HEK293 (cell line): ENCODE measurements around the gene CDC14B.

Experiments
- CTCF ChIA-PET: fragments of 350-600 bp; formaldehyde crosslinking; extraction: SDS; loops from one replicate; lab custom pipeline; 2021; ENCODE audit warnings: antibody characterized with exemption; lab: Yijun Ruan, JAX
- POLR2A ChIA-PET: fragments of 300-600 bp; formaldehyde crosslinking; extraction: SDS; loops from one replicate; lab custom pipeline; 2020; ENCODE audit warnings: antibody characterized with exemption, inconsistent platforms; lab: Yijun Ruan, JAX
- H3K27ac ChIP-seq: fragments of 200-500 bp; sonication (Bioruptor generic); 2 replicates; pipeline ENCODE4 v1.5.1; 2014; ENCODE audit warnings: low read depth, low read length, control low read depth, inconsistent platforms; ENCODE audit errors: extremely low read depth
- H3K36me3 ChIP-seq, 2 experiments: fragments of 200-500 bp in 1 of 2; sonication (Bioruptor generic) in 1 of 2; 1 replicate in 1 of 2; 2 replicates in 1 of 2; pipeline ENCODE4 v1.5.1; 2014 to 2017; ENCODE audit warnings: inconsistent platforms in 2 of 2, low read length in 2 of 2; ENCODE audit not compliant: control insufficient read depth in 2 of 2, insufficient read depth in 1 of 2
- H3K4me1 ChIP-seq: fragments of 200-500 bp; sonication (Bioruptor generic); 2 replicates; pipeline ENCODE4 v1.5.1; 2014; ENCODE audit warnings: mild to moderate bottlenecking, low read length, inconsistent platforms; ENCODE audit not compliant: control insufficient read depth, insufficient read depth
- H3K4me3 ChIP-seq: 2 replicates; pipeline ENCODE4 v1.5.1; 2011; ENCODE audit warnings: low read depth, mild to moderate bottlenecking, control low read depth, low read length, moderate library complexity
- H3K9me3 ChIP-seq: fragments of 200-500 bp; sonication (Bioruptor generic); 2 replicates; pipeline ENCODE4 v1.5.1; 2014; ENCODE audit warnings: low read depth, low read length, inconsistent platforms; ENCODE audit not compliant: control insufficient read depth, insufficient read depth
- IKZF3 ChIP-seq: fragments of 450-650 bp; IDR thresholded peaks from 2 replicates; pipeline ENCODE4 v1.5.0; 2018; ENCODE audit warnings: missing biosample characterization, mild to moderate bottlenecking, missing genetic modification characterization, moderate library complexity
- SCRT1 ChIP-seq: fragments of 450-650 bp; formaldehyde crosslinking; IDR thresholded peaks from 2 replicates; pipeline ENCODE4 v1.5.1; 2016; ENCODE audit warnings: missing biosample characterization, missing genetic modification characterization, borderline replicate concordance
- ZNF169 ChIP-seq: fragments of 450-650 bp; formaldehyde crosslinking; IDR thresholded peaks from 2 replicates; pipeline ENCODE4 v1.5.1; 2016; ENCODE audit warnings: missing biosample characterization, missing genetic modification characterization
- ZNF24 ChIP-seq: fragments of 450-650 bp; formaldehyde crosslinking; IDR thresholded peaks from 2 replicates; pipeline ENCODE4 v1.5.1; 2016; ENCODE audit warnings: missing biosample characterization, missing genetic modification characterization
- ZNF248 ChIP-seq: fragments of 450-650 bp; formaldehyde crosslinking; IDR thresholded peaks from 2 replicates; pipeline ENCODE4 v1.5.1; 2017; ENCODE audit warnings: missing biosample characterization, missing genetic modification characterization
- ZNF433 ChIP-seq: fragments of 450-650 bp; formaldehyde crosslinking; IDR thresholded peaks from 2 replicates; pipeline ENCODE4 v1.5.1; 2016; ENCODE audit warnings: missing biosample characterization, missing genetic modification characterization, low read depth
- ZNF658 ChIP-seq: fragments of 450-650 bp; formaldehyde crosslinking; IDR thresholded peaks from 2 replicates; pipeline ENCODE4; 2016; ENCODE audit warnings: missing biosample characterization, missing genetic modification characterization
- ZSCAN16 ChIP-seq: fragments of 450-650 bp; formaldehyde crosslinking; IDR thresholded peaks from 2 replicates; pipeline ENCODE4 v1.5.1; 2016; ENCODE audit warnings: missing biosample characterization, missing genetic modification characterization
- ZSCAN23 ChIP-seq: fragments of 450-650 bp; formaldehyde crosslinking; IDR thresholded peaks from 2 replicates; pipeline ENCODE4 v1.5.1; 2016; ENCODE audit warnings: missing biosample characterization, missing genetic modification characterization
- TF ChIP-seq, protein P1 (sequence below): fragments of 450-650 bp; formaldehyde crosslinking; IDR thresholded peaks from 2 replicates; pipeline ENCODE4 v1.5.1; 2016; ENCODE audit warnings: missing biosample characterization, missing genetic modification characterization, borderline replicate concordance
- TF ChIP-seq, protein P2 (sequence below): fragments of 450-650 bp; formaldehyde crosslinking; IDR thresholded peaks from 2 replicates; pipeline ENCODE4 v1.5.0; 2017; ENCODE audit warnings: missing biosample characterization, missing genetic modification characterization, borderline replicate concordance
- TF ChIP-seq, protein P3 (sequence below): IDR thresholded peaks from 2 replicates; pipeline ENCODE4 v1.6.1; 2011; ENCODE audit warnings: mild to moderate bottlenecking, low read depth, low read length, borderline replicate concordance
- TF ChIP-seq, protein P4 (sequence below): fragments of 450-650 bp; formaldehyde crosslinking; IDR thresholded peaks from 2 replicates; pipeline ENCODE4 v1.5.1; 2017; ENCODE audit warnings: missing biosample characterization, missing genetic modification characterization
- TF ChIP-seq, protein P5 (sequence below): fragments of 450-650 bp; formaldehyde crosslinking; IDR thresholded peaks from 2 replicates; pipeline ENCODE4 v1.5.1; 2017; ENCODE audit warnings: missing biosample characterization, missing genetic modification characterization
- TF ChIP-seq, protein P6 (sequence below): fragments of 450-650 bp; formaldehyde crosslinking; IDR thresholded peaks from 2 replicates; pipeline ENCODE4 v1.5.1; 2016; ENCODE audit warnings: missing biosample characterization, missing genetic modification characterization
- TF ChIP-seq, protein P7 (sequence below): fragments of 450-650 bp; formaldehyde crosslinking; IDR thresholded peaks from 2 replicates; pipeline ENCODE4 v1.5.1; 2016; ENCODE audit warnings: missing biosample characterization, missing genetic modification characterization

The CDC14B gene

DNA sequence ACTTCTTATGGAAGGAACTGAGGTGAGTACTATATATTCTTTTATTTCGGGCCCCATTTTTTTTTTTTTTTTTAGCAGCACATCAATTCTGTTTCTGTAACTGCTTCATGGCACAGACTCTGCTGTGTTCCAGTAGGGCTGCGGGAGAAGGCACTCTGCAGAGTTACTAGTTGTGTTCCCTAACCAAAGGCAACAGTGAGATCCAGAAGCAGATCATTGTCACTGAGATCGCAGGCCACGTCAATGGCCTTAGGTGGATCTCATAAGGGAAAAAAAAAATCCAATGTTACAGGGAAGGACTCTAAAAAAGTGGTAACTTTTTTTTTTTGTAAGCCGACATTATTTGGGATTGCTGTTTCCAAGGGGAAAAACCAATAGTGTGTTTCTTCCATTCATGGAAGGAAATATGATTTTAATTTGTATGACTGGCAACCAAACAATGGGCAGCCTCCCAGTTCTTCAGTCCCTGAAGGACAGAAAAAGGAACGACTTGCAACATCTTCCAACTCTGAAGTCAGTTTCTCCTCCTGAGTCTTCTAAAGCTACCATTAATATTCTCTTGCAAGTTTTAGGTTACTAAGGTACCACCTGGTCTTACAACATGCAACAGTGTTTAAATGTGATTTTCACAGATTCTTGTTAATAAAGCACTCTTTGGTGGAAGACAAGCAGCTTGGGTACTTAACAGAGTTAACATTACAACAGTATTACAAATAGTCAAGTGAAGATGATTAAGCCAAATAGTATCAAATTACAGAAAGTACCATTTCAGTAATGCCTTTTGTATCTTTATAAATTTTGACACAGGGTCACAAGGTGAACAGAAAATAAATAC lies 116.9 kb downstream of the CDC14B start (continued):
- TF ChIP-seq, protein P1, sequence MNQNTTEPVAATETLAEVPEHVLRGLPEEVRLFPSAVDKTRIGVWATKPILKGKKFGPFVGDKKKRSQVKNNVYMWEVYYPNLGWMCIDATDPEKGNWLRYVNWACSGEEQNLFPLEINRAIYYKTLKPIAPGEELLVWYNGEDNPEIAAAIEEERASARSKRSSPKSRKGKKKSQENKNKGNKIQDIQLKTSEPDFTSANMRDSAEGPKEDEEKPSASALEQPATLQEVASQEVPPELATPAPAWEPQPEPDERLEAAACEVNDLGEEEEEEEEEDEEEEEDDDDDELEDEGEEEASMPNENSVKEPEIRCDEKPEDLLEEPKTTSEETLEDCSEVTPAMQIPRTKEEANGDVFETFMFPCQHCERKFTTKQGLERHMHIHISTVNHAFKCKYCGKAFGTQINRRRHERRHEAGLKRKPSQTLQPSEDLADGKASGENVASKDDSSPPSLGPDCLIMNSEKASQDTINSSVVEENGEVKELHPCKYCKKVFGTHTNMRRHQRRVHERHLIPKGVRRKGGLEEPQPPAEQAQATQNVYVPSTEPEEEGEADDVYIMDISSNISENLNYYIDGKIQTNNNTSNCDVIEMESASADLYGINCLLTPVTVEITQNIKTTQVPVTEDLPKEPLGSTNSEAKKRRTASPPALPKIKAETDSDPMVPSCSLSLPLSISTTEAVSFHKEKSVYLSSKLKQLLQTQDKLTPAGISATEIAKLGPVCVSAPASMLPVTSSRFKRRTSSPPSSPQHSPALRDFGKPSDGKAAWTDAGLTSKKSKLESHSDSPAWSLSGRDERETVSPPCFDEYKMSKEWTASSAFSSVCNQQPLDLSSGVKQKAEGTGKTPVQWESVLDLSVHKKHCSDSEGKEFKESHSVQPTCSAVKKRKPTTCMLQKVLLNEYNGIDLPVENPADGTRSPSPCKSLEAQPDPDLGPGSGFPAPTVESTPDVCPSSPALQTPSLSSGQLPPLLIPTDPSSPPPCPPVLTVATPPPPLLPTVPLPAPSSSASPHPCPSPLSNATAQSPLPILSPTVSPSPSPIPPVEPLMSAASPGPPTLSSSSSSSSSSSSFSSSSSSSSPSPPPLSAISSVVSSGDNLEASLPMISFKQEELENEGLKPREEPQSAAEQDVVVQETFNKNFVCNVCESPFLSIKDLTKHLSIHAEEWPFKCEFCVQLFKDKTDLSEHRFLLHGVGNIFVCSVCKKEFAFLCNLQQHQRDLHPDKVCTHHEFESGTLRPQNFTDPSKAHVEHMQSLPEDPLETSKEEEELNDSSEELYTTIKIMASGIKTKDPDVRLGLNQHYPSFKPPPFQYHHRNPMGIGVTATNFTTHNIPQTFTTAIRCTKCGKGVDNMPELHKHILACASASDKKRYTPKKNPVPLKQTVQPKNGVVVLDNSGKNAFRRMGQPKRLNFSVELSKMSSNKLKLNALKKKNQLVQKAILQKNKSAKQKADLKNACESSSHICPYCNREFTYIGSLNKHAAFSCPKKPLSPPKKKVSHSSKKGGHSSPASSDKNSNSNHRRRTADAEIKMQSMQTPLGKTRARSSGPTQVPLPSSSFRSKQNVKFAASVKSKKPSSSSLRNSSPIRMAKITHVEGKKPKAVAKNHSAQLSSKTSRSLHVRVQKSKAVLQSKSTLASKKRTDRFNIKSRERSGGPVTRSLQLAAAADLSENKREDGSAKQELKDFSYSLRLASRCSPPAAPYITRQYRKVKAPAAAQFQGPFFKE, result no peak
- TF ChIP-seq ZNF24 (tag by site-specific recombination), result no peak
- TF ChIP-seq ZNF658, result no peak
- TF ChIP-seq, protein P2, sequence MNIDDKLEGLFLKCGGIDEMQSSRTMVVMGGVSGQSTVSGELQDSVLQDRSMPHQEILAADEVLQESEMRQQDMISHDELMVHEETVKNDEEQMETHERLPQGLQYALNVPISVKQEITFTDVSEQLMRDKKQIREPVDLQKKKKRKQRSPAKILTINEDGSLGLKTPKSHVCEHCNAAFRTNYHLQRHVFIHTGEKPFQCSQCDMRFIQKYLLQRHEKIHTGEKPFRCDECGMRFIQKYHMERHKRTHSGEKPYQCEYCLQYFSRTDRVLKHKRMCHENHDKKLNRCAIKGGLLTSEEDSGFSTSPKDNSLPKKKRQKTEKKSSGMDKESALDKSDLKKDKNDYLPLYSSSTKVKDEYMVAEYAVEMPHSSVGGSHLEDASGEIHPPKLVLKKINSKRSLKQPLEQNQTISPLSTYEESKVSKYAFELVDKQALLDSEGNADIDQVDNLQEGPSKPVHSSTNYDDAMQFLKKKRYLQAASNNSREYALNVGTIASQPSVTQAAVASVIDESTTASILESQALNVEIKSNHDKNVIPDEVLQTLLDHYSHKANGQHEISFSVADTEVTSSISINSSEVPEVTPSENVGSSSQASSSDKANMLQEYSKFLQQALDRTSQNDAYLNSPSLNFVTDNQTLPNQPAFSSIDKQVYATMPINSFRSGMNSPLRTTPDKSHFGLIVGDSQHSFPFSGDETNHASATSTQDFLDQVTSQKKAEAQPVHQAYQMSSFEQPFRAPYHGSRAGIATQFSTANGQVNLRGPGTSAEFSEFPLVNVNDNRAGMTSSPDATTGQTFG (tag by site-specific recombination), result no peak
- TF ChIP-seq ZNF433 (tag by site-specific recombination), result no peak
- TF ChIP-seq, protein P3, sequence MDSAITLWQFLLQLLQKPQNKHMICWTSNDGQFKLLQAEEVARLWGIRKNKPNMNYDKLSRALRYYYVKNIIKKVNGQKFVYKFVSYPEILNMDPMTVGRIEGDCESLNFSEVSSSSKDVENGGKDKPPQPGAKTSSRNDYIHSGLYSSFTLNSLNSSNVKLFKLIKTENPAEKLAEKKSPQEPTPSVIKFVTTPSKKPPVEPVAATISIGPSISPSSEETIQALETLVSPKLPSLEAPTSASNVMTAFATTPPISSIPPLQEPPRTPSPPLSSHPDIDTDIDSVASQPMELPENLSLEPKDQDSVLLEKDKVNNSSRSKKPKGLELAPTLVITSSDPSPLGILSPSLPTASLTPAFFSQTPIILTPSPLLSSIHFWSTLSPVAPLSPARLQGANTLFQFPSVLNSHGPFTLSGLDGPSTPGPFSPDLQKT, result no peak
- TF ChIP-seq SCRT1 (tag by site-specific recombination), result no peak
- TF ChIP-seq, protein P4, sequence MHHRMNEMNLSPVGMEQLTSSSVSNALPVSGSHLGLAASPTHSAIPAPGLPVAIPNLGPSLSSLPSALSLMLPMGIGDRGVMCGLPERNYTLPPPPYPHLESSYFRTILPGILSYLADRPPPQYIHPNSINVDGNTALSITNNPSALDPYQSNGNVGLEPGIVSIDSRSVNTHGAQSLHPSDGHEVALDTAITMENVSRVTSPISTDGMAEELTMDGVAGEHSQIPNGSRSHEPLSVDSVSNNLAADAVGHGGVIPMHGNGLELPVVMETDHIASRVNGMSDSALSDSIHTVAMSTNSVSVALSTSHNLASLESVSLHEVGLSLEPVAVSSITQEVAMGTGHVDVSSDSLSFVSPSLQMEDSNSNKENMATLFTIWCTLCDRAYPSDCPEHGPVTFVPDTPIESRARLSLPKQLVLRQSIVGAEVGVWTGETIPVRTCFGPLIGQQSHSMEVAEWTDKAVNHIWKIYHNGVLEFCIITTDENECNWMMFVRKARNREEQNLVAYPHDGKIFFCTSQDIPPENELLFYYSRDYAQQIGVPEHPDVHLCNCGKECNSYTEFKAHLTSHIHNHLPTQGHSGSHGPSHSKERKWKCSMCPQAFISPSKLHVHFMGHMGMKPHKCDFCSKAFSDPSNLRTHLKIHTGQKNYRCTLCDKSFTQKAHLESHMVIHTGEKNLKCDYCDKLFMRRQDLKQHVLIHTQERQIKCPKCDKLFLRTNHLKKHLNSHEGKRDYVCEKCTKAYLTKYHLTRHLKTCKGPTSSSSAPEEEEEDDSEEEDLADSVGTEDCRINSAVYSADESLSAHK (tag by site-specific recombination), result no peak
- no peak for TF ChIP-seq IKZF3 (tag by site-specific recombination)

DNA sequence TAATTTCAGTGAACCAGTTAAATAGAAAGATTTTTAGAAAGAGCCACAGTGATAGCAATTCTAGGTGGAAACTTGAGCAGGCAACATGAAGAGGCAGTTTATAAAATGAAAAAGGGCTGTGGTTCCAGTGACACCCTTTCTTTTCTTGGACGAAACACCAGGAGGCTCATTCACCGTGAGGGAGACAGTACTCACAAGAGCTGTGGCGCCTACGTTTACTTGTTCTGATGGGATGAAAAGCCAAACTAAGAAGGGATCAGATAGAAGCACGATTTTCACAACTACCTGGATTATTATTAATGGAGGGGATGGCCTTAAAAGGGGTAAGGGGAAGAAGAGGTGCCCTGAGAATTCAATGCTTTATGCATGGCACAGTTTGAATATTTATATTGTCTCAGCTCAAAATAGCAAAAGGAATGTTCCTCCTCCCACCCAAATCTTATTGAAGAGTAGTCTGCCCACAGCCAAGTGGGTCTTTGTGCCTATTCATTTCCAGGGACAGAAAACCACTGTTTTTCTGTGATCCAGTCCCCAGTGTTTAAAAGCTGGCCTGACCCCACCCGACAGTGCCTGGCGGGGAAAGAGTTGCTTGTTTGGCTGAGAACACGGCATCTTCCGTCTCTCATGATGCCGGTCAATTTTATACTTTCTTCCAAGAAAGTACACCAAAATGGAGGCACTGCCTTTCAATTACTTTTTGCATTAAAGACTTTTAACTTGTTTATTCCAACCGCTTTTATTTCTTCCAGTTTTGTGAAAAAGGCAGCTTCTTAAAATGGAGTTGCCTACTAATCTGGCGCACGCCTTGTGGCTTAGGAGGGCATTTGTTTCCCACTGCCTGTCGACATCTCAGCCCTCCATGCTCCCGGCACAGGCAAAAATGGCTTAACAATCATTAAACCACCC lies 117.8 kb downstream of the CDC14B start:
- Histone ChIP-seq H3K4me3 (no peak overlapping the region), H3K9me3 (no peaks in the 10 kb centered on the region)
- POLR2A ChIA-PET, result no interaction called here
- TF ChIP-seq ZSCAN16 (tag by site-specific recombination) (no peak), ZSCAN23 (no peak), ZNF169 (tag by site-specific recombination) (no peak), ZNF248 (tag by site-specific recombination) (no peak)
- TF ChIP-seq, protein P5, sequence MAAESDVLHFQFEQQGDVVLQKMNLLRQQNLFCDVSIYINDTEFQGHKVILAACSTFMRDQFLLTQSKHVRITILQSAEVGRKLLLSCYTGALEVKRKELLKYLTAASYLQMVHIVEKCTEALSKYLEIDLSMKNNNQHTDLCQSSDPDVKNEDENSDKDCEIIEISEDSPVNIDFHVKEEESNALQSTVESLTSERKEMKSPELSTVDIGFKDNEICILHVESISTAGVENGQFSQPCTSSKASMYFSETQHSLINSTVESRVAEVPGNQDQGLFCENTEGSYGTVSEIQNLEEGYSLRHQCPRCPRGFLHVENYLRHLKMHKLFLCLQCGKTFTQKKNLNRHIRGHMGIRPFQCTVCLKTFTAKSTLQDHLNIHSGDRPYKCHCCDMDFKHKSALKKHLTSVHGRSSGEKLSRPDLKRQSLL (tag by site-specific recombination), result no peak
- TF ChIP-seq, protein P6, sequence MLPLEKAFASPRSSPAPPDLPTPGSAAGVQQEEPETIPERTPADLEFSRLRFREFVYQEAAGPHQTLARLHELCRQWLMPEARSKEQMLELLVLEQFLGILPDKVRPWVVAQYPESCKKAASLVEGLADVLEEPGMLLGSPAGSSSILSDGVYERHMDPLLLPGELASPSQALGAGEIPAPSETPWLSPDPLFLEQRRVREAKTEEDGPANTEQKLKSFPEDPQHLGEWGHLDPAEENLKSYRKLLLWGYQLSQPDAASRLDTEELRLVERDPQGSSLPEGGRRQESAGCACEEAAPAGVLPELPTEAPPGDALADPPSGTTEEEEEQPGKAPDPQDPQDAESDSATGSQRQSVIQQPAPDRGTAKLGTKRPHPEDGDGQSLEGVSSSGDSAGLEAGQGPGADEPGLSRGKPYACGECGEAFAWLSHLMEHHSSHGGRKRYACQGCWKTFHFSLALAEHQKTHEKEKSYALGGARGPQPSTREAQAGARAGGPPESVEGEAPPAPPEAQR (tag by site-specific recombination), result no peak
- TF ChIP-seq, protein P7, sequence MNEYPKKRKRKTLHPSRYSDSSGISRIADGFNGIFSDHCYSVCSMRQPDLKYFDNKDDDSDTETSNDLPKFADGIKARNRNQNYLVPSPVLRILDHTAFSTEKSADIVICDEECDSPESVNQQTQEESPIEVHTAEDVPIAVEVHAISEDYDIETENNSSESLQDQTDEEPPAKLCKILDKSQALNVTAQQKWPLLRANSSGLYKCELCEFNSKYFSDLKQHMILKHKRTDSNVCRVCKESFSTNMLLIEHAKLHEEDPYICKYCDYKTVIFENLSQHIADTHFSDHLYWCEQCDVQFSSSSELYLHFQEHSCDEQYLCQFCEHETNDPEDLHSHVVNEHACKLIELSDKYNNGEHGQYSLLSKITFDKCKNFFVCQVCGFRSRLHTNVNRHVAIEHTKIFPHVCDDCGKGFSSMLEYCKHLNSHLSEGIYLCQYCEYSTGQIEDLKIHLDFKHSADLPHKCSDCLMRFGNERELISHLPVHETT (tag by site-specific recombination), result no peak
- TF ChIP-seq, all 188 proteins: peak for 0
- no peaks in the 10 kb centered on the region for H3K4me1 ChIP-seq
- CTCF ChIA-PET, result no interaction called here
- H3K27ac ChIP-seq, result no peak overlapping the region
- H3K36me3 ChIP-seq, result peaks cover 0 to 4% of the 10 kb centered on the region in 2 experiments; a peak in 1 of 3 replicates
